HG03060 (cell line): ENCODE measurements around the gene IL22.

Experiments
- ATAC-seq: cut with Tn5 transposase; IDR thresholded peaks from one replicate; pipeline ENCODE4 v1.9.1; 2021; ENCODE audit warnings: low read depth, moderate number of reproducible peaks; ENCODE audit not compliant: unreplicated experiment

Gene IL22

GRCh38 chr12:68264857-68265256 is 11.5 kb upstream of the IL22 start:
- no peak for ATAC-seq

- no peak for ATAC-seq
Measured at GRCh38 chr12:68264158-68264855, 10.9 kb upstream of the IL22 start.

GRCh38 chr12:68263366-68263765 is 10.0 kb upstream of the IL22 start:
- no peak for ATAC-seq

- ATAC-seq = no peak
Measured at GRCh38 chr12:68261896-68262295, 8.5 kb upstream of the IL22 start.

GRCh38 chr12:68260153-68260552 is 6.7 kb upstream of the IL22 start:
- no peak for ATAC-seq

GRCh38 chr12:68259318-68259940 is 6.0 kb upstream of the IL22 start:
- no peak for ATAC-seq

- no peak for ATAC-seq
Measured at GRCh38 chr12:68252077-68252476, 1.3 kb downstream of the IL22 start.

GRCh38 chr12:68250454-68250853 is 3.0 kb downstream of the IL22 start:
- no peak for ATAC-seq

- no peak for ATAC-seq
Measured at GRCh38 chr12:68247785-68248184, 5.6 kb downstream of the IL22 start.

GRCh38 chr12:68246350-68246749 is 7.1 kb downstream of the IL22 start:
- ATAC-seq = no peak

GRCh38 chr12:68245180-68246021 is 8.0 kb downstream of the IL22 start:
- ATAC-seq = no peak

- no peak for ATAC-seq
Measured at GRCh38 chr12:68242777-68243176, 10.6 kb downstream of the IL22 start.

GRCh38 chr12:68240975-68241374 is 12.4 kb downstream of the IL22 start:
- peak; percentile 97 for ATAC-seq

- no peak for ATAC-seq
Measured at GRCh38 chr12:68240079-68240478, 13.3 kb downstream of the IL22 start.

- no peak for ATAC-seq
Measured at GRCh38 chr12:68239309-68239982, 14.0 kb downstream of the IL22 start.

GRCh38 chr12:68237619-68238018 is 15.8 kb downstream of the IL22 start:
- ATAC-seq = no peak

GRCh38 chr12:68237078-68237477 is 16.3 kb downstream of the IL22 start:
- ATAC-seq = no peak

GRCh38 chr12:68236421-68237059 is 16.9 kb downstream of the IL22 start:
- ATAC-seq = no peak

GRCh38 chr12:68235576-68235975 is 17.8 kb downstream of the IL22 start:
- no peak for ATAC-seq

- ATAC-seq = no peak
Measured at GRCh38 chr12:68234140-68234539, 19.3 kb downstream of the IL22 start.
